T-cell (primary cell): Measurements from ENCODE around the gene B4GALT5. TPM values are rescaled to one million over a fixed set of nuclear protein-coding genes. Genes with fewer than 3 reads are reported as not detected.

Experiments
- ATAC-seq, 4 experiments: fragments of 200-7000 bp in 3 of 4; fragments of 150-1000 bp in 1 of 4; cut with Tn5 transposase; replicated peaks in 1 of 4; 1 replicate in 3 of 4; 2 replicates in 1 of 4; pipeline ENCODE4 v1.10.0; 2021; ENCODE audit warnings: moderate library complexity in 3 of 4, mild to moderate bottlenecking in 2 of 4, moderate number of reproducible peaks in 1 of 4
- CTCF ChIA-PET, 2 donors: fragments of 300-600 bp; sonication (Branson Sonifier 250); formaldehyde crosslinking; loops; one replicate each; lab custom pipeline; 2022; ENCODE audit warnings: antibody characterized with exemption in 2 of 2; lab: Charles Lee
- POLR2A ChIA-PET, 2 donors: fragments of 300-600 bp; sonication (Branson Sonifier 250); formaldehyde crosslinking; loops; one replicate each; lab custom pipeline; 2022; ENCODE audit warnings: antibody characterized with exemption in 2 of 2; lab: Charles Lee
- DNase-seq, 35 experiments: peaks; one replicate each; pipeline versions ENCODE4 v3.0.0 to v3.0.0-alpha.2; 2013 to 2023
- H3K27ac ChIP-seq: one replicate; pipeline ENCODE4 v1.5.1; 2013; ENCODE audit warnings: low read length
- H3K27me3 ChIP-seq, 2 experiments: replicated peaks in 1 of 2; 1 replicate in 1 of 2; 2 replicates in 1 of 2; pipeline versions ENCODE4 v1.6.1 to v1.7.0; 2013; ENCODE audit warnings: low read length in 1 of 2, mixed read lengths in 1 of 2; ENCODE audit not compliant: control insufficient read depth in 2 of 2, insufficient read depth in 2 of 2; ENCODE audit errors: extremely low read depth in 1 of 2
- H3K36me3 ChIP-seq, 2 donors: 1 replicate in 1 of 2; 2 replicates in 1 of 2; pipeline versions ENCODE4 v1.6.1 to v1.7.0; 2013; ENCODE audit warnings: low read length in 1 of 2; ENCODE audit not compliant: control insufficient read depth in 2 of 2, insufficient read depth in 1 of 2; ENCODE audit errors: extremely low read depth in 1 of 2
- H3K4me1 ChIP-seq, 2 experiments: 1 replicate in 1 of 2; 2 replicates in 1 of 2; pipeline versions ENCODE4 v1.6.1 to v1.7.0; 2013; ENCODE audit warnings: low read length in 2 of 2, mixed read lengths in 1 of 2; ENCODE audit not compliant: insufficient read depth in 2 of 2, control insufficient read depth in 1 of 2; ENCODE audit errors: extremely low read depth in 1 of 2
- H3K4me3 ChIP-seq, 2 donors: 1 replicate in 1 of 2; 2 replicates in 1 of 2; pipeline versions ENCODE4 v1.5.1 to v1.7.0; 2013; ENCODE audit warnings: mild to moderate bottlenecking in 2 of 2, low read length in 1 of 2, moderate library complexity in 1 of 2; ENCODE audit not compliant: control insufficient read depth in 1 of 2; ENCODE audit errors: extremely low read depth in 1 of 2
- H3K9me3 ChIP-seq: 2 replicates; pipeline ENCODE4 v1.7.0; 2013
- H3K27ac Mint-ChIP-seq, 2 donors: one replicate each; pipeline ENCODE4 v1.8.0; 2020 to 2021; ENCODE audit warnings: mild to moderate bottlenecking in 2 of 2, mixed read lengths in 2 of 2
- H3K27me3 Mint-ChIP-seq, 2 donors: one replicate each; pipeline ENCODE4 v1.8.0; 2021 to 2022; ENCODE audit warnings: mixed read lengths in 2 of 2
- H3K36me3 Mint-ChIP-seq: one replicate; pipeline ENCODE4 v1.8.0; 2021; ENCODE audit warnings: mixed read lengths
- H3K4me1 Mint-ChIP-seq, 3 donors: one replicate each; pipeline ENCODE4 v1.8.0; 2020 to 2022; ENCODE audit warnings: mixed read lengths in 3 of 3, mild to moderate bottlenecking in 1 of 3
- H3K4me3 Mint-ChIP-seq, 3 donors: one replicate each; pipeline ENCODE4 v1.8.0; 2020 to 2022; ENCODE audit warnings: mild to moderate bottlenecking in 3 of 3, mixed read lengths in 3 of 3, moderate library complexity in 3 of 3
- H3K9me3 Mint-ChIP-seq, 3 donors: one replicate each; pipeline ENCODE4 v1.8.0; 2020 to 2022; ENCODE audit warnings: mixed read lengths in 3 of 3
- WGBS: methylation state at CpG from one replicate; pipeline ENCODE4 v1.1.5; 2013; ENCODE audit warnings: missing lambda C conversion rate; ENCODE audit not compliant: insufficient coverage; 5-methylcytosine and 5-hydroxymethylcytosine counted together
- total RNA-seq, 35 experiments: library from RNA in 6 of 35; stranded (reverse) in 6 of 35; fragments of 120-200 nt in 1 of 35; gene quantifications; one replicate each; pipeline versions ENCODE4 v1.2.1 to v1.2.4 and lab custom pipeline; 2013 to 2026

B4GALT5 gene
- total RNA-seq, 5 donors from 2014 or later (not counting 1 experiment from before 2014, with no cell fraction given) = 4.6 to 11.9 (median 9.2) TPM

GRCh38 chr20:49757597-49757996 is 43.9 kb upstream of the B4GALT5 start:
- no peak for DNase-seq
- CTCF ChIA-PET = interaction anchor here in 1 of 2 donors (0.6 kb wide), 1 partner anchor 114 kb away, joined by 4 read pairs; no protein-coding TSS in a partner anchor
- no CpG with 5 or more reads among the region's 4 CpGs for WGBS

GRCh38 chr20:49756241-49756640 is 42.6 kb upstream of the B4GALT5 start:
- Histone ChIP-seq H3K4me1 (peaks cover 0 to 2% of the 10 kb centered on the region in 2 experiments), H3K4me3 (no peak overlapping the region), H3K36me3 (no peaks in the 10 kb centered on the region), H3K27ac (no peak overlapping the region), H3K27me3 (peaks cover 2 to 26% of the 10 kb centered on the region in 2 experiments), H3K9me3 (no peaks in the 10 kb centered on the region)
- WGBS = no CpG with 5 or more reads among the region's 2 CpGs
- CTCF ChIA-PET = interaction anchor here in 1 of 2 donors (0.6 kb wide), 1 partner anchor 20 kb away, joined by 3 read pairs; no protein-coding TSS in a partner anchor
- no peak for DNase-seq
- Mint-ChIP-seq H3K27me3 (peaks cover 23 to 50% of the 10 kb centered on the region in 2 donors), H3K4me1 (peaks cover 0 to 6% (median under 1%) of the 10 kb centered on the region in 3 donors), H3K9me3 (peaks cover 0 to 4% (median 3%) of the 10 kb centered on the region in 3 donors), H3K36me3 (no peaks in the 10 kb centered on the region), H3K4me3 (no peak overlapping the region), H3K27ac (no peak overlapping the region)
- no peak for ATAC-seq
- POLR2A ChIA-PET = no interaction called here

More at GRCh38 chr20:49757597-49757996, 43.9 kb upstream of the B4GALT5 start:
- Mint-ChIP-seq H3K36me3 (no peaks in the 10 kb centered on the region), H3K27me3 (peaks cover 29 to 54% of the 10 kb centered on the region in 2 donors), H3K4me1 (peaks cover 0 to 5% (median 0%) of the 10 kb centered on the region in 3 donors), H3K27ac (no peak overlapping the region), H3K9me3 (peaks cover 0 to 4% (median 3%) of the 10 kb centered on the region in 3 donors), H3K4me3 (no peak overlapping the region)
- POLR2A ChIA-PET = interaction anchor here in 1 of 2 donors (0.5 to 0.6 kb wide), 2 partner anchors 23 to 65 kb away, joined by 3 to 6 read pairs; no protein-coding TSS in a partner anchor
- Histone ChIP-seq H3K36me3 (no peaks in the 10 kb centered on the region), H3K27me3 (peaks cover 2 to 26% of the 10 kb centered on the region in 2 experiments), H3K9me3 (no peaks in the 10 kb centered on the region), H3K4me1 (no peaks in the 10 kb centered on the region), H3K4me3 (no peak overlapping the region), H3K27ac (no peak overlapping the region)
- ATAC-seq = no peak

- ATAC-seq = no peak
- Histone ChIP-seq H3K4me3 (no peak overlapping the region), H3K9me3 (no peaks in the 10 kb centered on the region), H3K27ac (no peak overlapping the region), H3K4me1 (peaks cover 0 to 10% of the 10 kb centered on the region in 2 experiments), H3K36me3 (no peaks in the 10 kb centered on the region), H3K27me3 (peaks cover 0 to 26% of the 10 kb centered on the region in 2 experiments)
- Mint-ChIP-seq H3K4me3 (no peak overlapping the region), H3K27ac (no peak overlapping the region), H3K27me3 (peaks cover 20 to 46% of the 10 kb centered on the region in 2 donors), H3K4me1 (peaks cover 6 to 14% (median 9%) of the 10 kb centered on the region in 3 donors), H3K9me3 (peaks cover 0 to 4% (median 3%) of the 10 kb centered on the region in 3 donors), H3K36me3 (no peaks in the 10 kb centered on the region)
- ChIA-PET POLR2A (no interaction called here), CTCF (no interaction called here)
- DNase-seq = no peak
- 100% methylated on average over 2 of the region's 5 CpGs for WGBS
These were observed 40.9 kb upstream of the B4GALT5 start for GRCh38 chr20:49754596-49754995.

- Mint-ChIP-seq H3K27me3 (peaks cover 16 to 38% of the 10 kb centered on the region in 2 donors), H3K36me3 (no peaks in the 10 kb centered on the region), H3K9me3 (peaks cover 0 to 4% (median 3%) of the 10 kb centered on the region in 3 donors), H3K27ac (no peak overlapping the region), H3K4me1 (peaks cover 6 to 14% (median 9%) of the 10 kb centered on the region in 3 donors), H3K4me3 (no peak overlapping the region)
- Histone ChIP-seq H3K27ac (no peak overlapping the region), H3K4me3 (no peak overlapping the region), H3K36me3 (no peaks in the 10 kb centered on the region), H3K27me3 (peaks cover 0 to 23% of the 10 kb centered on the region in 2 experiments), H3K9me3 (no peaks in the 10 kb centered on the region), H3K4me1 (peaks cover 0 to 10% of the 10 kb centered on the region in 2 experiments)
- ATAC-seq (no peak), DNase-seq (no peak)
- ChIA-PET POLR2A (no interaction called here), CTCF (no interaction called here)
- no CpG with 5 or more reads among the region's 2 CpGs for WGBS
These were observed 39.5 kb upstream of the B4GALT5 start for GRCh38 chr20:49753133-49753532.

GRCh38 chr20:49752201-49752903 is 38.7 kb upstream of the B4GALT5 start:
- POLR2A ChIA-PET = no interaction called here
- ATAC-seq = no peak
- H3K27me3 ChIP-seq = peaks cover 0 to 26% of the 10 kb centered on the region in 2 experiments
- H3K4me1 Mint-ChIP-seq = peaks cover 6 to 14% (median 9%) of the 10 kb centered on the region in 3 donors
- H3K9me3 Mint-ChIP-seq = peaks cover 0 to under 1% (median under 1%) of the 10 kb centered on the region in 3 donors
- DNase-seq = no peak
- H3K9me3 ChIP-seq = no peaks in the 10 kb centered on the region
- CTCF ChIA-PET = no interaction called here
- H3K4me3 Mint-ChIP-seq = no peak overlapping the region
- H3K36me3 ChIP-seq = no peaks in the 10 kb centered on the region
- H3K27ac Mint-ChIP-seq = no peak overlapping the region
- H3K4me3 ChIP-seq = no peak overlapping the region
- H3K27ac ChIP-seq = no peak overlapping the region
- H3K4me1 ChIP-seq = peaks cover 0 to 10% of the 10 kb centered on the region in 2 experiments
- peaks cover 12 to 35% of the 10 kb centered on the region in 2 donors for H3K27me3 Mint-ChIP-seq
- no peaks in the 10 kb centered on the region for H3K36me3 Mint-ChIP-seq
- WGBS = 56% methylated on average over 1 of the region's 5 CpGs

GRCh38 chr20:49751397-49751736 is 37.7 kb upstream of the B4GALT5 start:
- CTCF ChIA-PET = no interaction called here
- H3K36me3 ChIP-seq = no peaks in the 10 kb centered on the region
- no peaks in the 10 kb centered on the region for H3K36me3 Mint-ChIP-seq
- H3K4me1 ChIP-seq = peaks cover 0 to 10% of the 10 kb centered on the region in 2 experiments
- peaks cover 0 to 30% of the 10 kb centered on the region in 2 experiments for H3K27me3 ChIP-seq
- no peak overlapping the region for H3K4me3 Mint-ChIP-seq
- H3K4me1 Mint-ChIP-seq = peaks cover 6 to 12% (median 9%) of the 10 kb centered on the region in 3 donors
- WGBS = 56% methylated on average over 1 of the region's 3 CpGs
- peaks cover 11 to 30% of the 10 kb centered on the region in 2 donors for H3K27me3 Mint-ChIP-seq
- no peaks in the 10 kb centered on the region for H3K9me3 Mint-ChIP-seq
- POLR2A ChIA-PET = no interaction called here
- ATAC-seq (no peak), DNase-seq (no peak)
- H3K27ac Mint-ChIP-seq = no peak overlapping the region
- H3K27ac ChIP-seq = no peak overlapping the region
- H3K9me3 ChIP-seq = no peaks in the 10 kb centered on the region
- no peak overlapping the region for H3K4me3 ChIP-seq
